ENCODE results near the gene DNER. TPM values are rescaled to one million over a fixed set of nuclear protein-coding genes. Genes with fewer than 3 reads are reported as not detected.

The DNER gene
- total RNA-seq, 3 donors from 2014 or later = 1.3 to 2.6 (median 1.6) TPM

- H3K4me1 ChIP-seq = no peaks in the 10 kb centered on the region
- intact Hi-C loops (cut with DNase I; ENCODE audit: low total_unique reads) = no loop called here
- TF ChIP-seq POLR2AphosphoS5 (IDR thresholded peaks at IDR 0.05) = no peak
- no peak for TF ChIP-seq POLR2A (IDR thresholded peaks at IDR 0.05)
- no peak for TF ChIP-seq CTCF (IDR thresholded peaks at IDR 0.05)
Observed at GRCh38 chr2:229559986-229560385, 154.4 kb downstream of the DNER start.

GRCh38 chr2:229553091-229553490 lies 161.3 kb downstream of the DNER start:
- intact Hi-C loops (cut with DNase I; ENCODE audit: low total_unique reads) = no loop called here
- Histone ChIP-seq H3K27me3 (no peaks in the 10 kb centered on the region), H3K27ac (no peak overlapping the region), H3K36me3 (no peaks in the 10 kb centered on the region), H3K4me3 (no peak overlapping the region), H3K4me1 (no peaks in the 10 kb centered on the region), H3K9me3 (no peaks in the 10 kb centered on the region)
- no peak for DNase-seq (ENCODE audit: low spot score in 2 of 2)
- no peak for TF ChIP-seq CTCF (IDR thresholded peaks at IDR 0.05)
- no peak for TF ChIP-seq POLR2AphosphoS5 (IDR thresholded peaks at IDR 0.05)
- TF ChIP-seq POLR2A (IDR thresholded peaks at IDR 0.05) = no peak

More at GRCh38 chr2:229559986-229560385, 154.4 kb downstream of the DNER start:
- no peaks in the 10 kb centered on the region for H3K36me3 ChIP-seq
- H3K27ac ChIP-seq = no peak overlapping the region
- no peak for DNase-seq (ENCODE audit: low spot score in 2 of 2)
- no peak overlapping the region for H3K4me3 ChIP-seq
- peaks cover 0 to 2% of the 10 kb centered on the region in 2 donors for H3K9me3 ChIP-seq
- no peaks in the 10 kb centered on the region for H3K27me3 ChIP-seq

- Histone ChIP-seq H3K9me3 (no peaks in the 10 kb centered on the region), H3K27ac (no peak overlapping the region), H3K27me3 (no peaks in the 10 kb centered on the region), H3K4me3 (no peak overlapping the region), H3K36me3 (no peaks in the 10 kb centered on the region), H3K4me1 (no peaks in the 10 kb centered on the region)
- intact Hi-C loops (cut with DNase I; ENCODE audit: low total_unique reads) = no loop called here
- TF ChIP-seq CTCF (IDR thresholded peaks at IDR 0.05) (no peak), POLR2A (IDR thresholded peaks at IDR 0.05) (no peak), POLR2AphosphoS5 (IDR thresholded peaks at IDR 0.05) (no peak)
- DNase-seq (ENCODE audit: low spot score in 2 of 2) = no peak
Observed at GRCh38 chr2:229543176-229543873, 171.0 kb downstream of the DNER start.

- H3K36me3 ChIP-seq = no peaks in the 10 kb centered on the region
- intact Hi-C loops (cut with DNase I; ENCODE audit: low total_unique reads) = no loop called here
- H3K4me1 ChIP-seq = no peaks in the 10 kb centered on the region
- H3K4me3 ChIP-seq = no peak overlapping the region
- TF ChIP-seq POLR2A (IDR thresholded peaks at IDR 0.05) (no peak), CTCF (IDR thresholded peaks at IDR 0.05) (no peak), POLR2AphosphoS5 (IDR thresholded peaks at IDR 0.05) (no peak)
- DNase-seq (ENCODE audit: low spot score in 2 of 2) = no peak
- no peaks in the 10 kb centered on the region for H3K27me3 ChIP-seq
- no peak overlapping the region for H3K27ac ChIP-seq
- no peaks in the 10 kb centered on the region for H3K9me3 ChIP-seq
Observed at GRCh38 chr2:229539628-229540027, 174.7 kb downstream of the DNER start.

- DNase-seq (ENCODE audit: low spot score in 2 of 2) = no peak
- Histone ChIP-seq H3K27ac (no peak overlapping the region), H3K27me3 (no peaks in the 10 kb centered on the region), H3K36me3 (no peaks in the 10 kb centered on the region), H3K4me3 (no peak overlapping the region), H3K4me1 (no peaks in the 10 kb centered on the region), H3K9me3 (peaks cover 0 to 5% of the 10 kb centered on the region in 2 donors)
- TF ChIP-seq POLR2A (IDR thresholded peaks at IDR 0.05) = no peak
- no peak for TF ChIP-seq POLR2AphosphoS5 (IDR thresholded peaks at IDR 0.05)
- no peak for TF ChIP-seq CTCF (IDR thresholded peaks at IDR 0.05)
- intact Hi-C loops (cut with DNase I; ENCODE audit: low total_unique reads) = no loop called here
Observed at GRCh38 chr2:229531594-229531993, 182.8 kb downstream of the DNER start.

Data from breast epithelium (tissue), 4 donors.